Measurements from ENCODE around the gene SERAC1.

DNA sequence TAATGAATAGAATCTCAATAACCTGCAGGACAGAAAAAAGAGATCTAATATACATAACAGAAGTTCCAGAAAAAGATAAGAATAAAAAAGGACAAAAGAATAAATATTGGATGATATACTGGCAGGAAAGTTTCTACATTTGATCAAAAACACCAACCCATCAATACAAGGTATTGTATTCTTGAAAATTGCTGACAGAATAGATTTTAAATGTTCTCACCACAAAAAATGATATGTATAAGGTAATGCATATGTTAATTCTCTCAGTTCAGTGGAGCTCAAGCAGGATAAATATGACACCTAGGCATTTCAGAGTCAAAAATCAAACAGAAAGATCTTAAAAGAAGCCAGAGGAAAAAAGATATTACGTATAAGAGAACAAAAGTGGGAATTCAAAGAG, 43.8 kb downstream of the SERAC1 start:
- TF ChIP-seq CTCF (IDR thresholded peaks at IDR 0.05; ENCODE audit: low read depth, low read length, missing input control): no peak
- TF ChIP-seq TAF1 (conservative IDR thresholded peaks at IDR 0.05): no peak
- TF ChIP-seq HNF4G (IDR thresholded peaks at IDR 0.05): no peak
